ENCODE data around the gene CDK6. TPM values are rescaled to one million over a fixed set of nuclear protein-coding genes. Genes with fewer than 3 reads are reported as not detected.

CDK6 gene
- total and polyA plus RNA-seq, 10 of the 15 experiments (the other 5 are each of a cell fraction or from before 2014, with no cell fraction given): 8.0 to 118 (median 45.8) TPM

- no peak overlapping the region for H2AFZ ChIP-seq (ENCODE audit: control insufficient read depth, low read depth, low read length)
- WGBS (ENCODE audit: insufficient coverage, insufficient replicate concordance, low lambda C conversion rate, missing lambda C conversion rate): 98% methylated on average over 3 of the region's 3 CpGs
- H3K36me3 ChIP-seq (ENCODE audit: control insufficient read depth in 2 of 2, insufficient read depth in 2 of 2, low read length in 1 of 2): peaks cover 6 to 13% of the 10 kb centered on the region in 2 experiments; a peak in 3 of 4 replicates
- FAIRE-seq: no peak
- H3K4me3 ChIP-seq: no peak overlapping the region
- no peaks in the 10 kb centered on the region for H3K9me3 ChIP-seq (replicated peaks; ENCODE audit: control insufficient read depth, insufficient read depth, low read length)
- ChIA-PET SMC1A (ENCODE audit: uncharacterized antibody, unreplicated experiment) (interaction anchor here (0.6 to 1.0 kb wide), 3 partner anchors 11 to 275 kb away, joined by 3 to 4 read pairs (median 3); no protein-coding TSS in a partner anchor), RAD21 (ENCODE audit: unreplicated experiment) (no interaction called here), POLR2A (no interaction called here), CTCF (interaction anchor here (0.8 to 5.2 kb wide), 3 partner anchors 7 to 241 kb away, joined by 3 to 30 read pairs (median 5); no protein-coding TSS in a partner anchor)
- H3K9ac ChIP-seq (ENCODE audit: control insufficient read depth, insufficient read depth, low read length): no peak overlapping the region
- H3K27me3 ChIP-seq (replicated peaks in 1 of 2; ENCODE audit: control insufficient read depth in 2 of 2, insufficient read depth in 2 of 2, low read length in 1 of 2): no peaks in the 10 kb centered on the region
- no peak overlapping the region for H3K4me2 ChIP-seq (ENCODE audit: control insufficient read depth, insufficient read depth)
- BruUV-seq (replicated peaks): no TSS peak
- H3K4me1 ChIP-seq (ENCODE audit: control insufficient read depth, insufficient read depth, low read length): no peaks in the 10 kb centered on the region
- in situ Hi-C loops (cut with MboI): no loop called here
- ATAC-seq: no peak
- no peak for DNase-seq (ENCODE audit: low read depth, low spot score)
- no peak overlapping the region for H3K27ac ChIP-seq (ENCODE audit: control insufficient read depth, insufficient read depth)
- TF ChIP-seq GABPA (IDR thresholded peaks at IDR 0.05; ENCODE audit: low read depth) (no peak), ZNF384 (IDR thresholded peaks at IDR 0.05; ENCODE audit: borderline replicate concordance, low read depth, low read length) (no peak), CHD2 (IDR thresholded peaks at IDR 0.05; ENCODE audit: borderline replicate concordance, low read depth, low read length) (no peak), REST (IDR thresholded peaks at IDR 0.05; ENCODE audit: low read depth, low read length) (no peak), KAT2A (conservative IDR thresholded peaks at IDR 0.05; ENCODE audit: control insufficient read depth, low read depth, low read length) (no peak), ZBTB11 (CRISPR knock-in tag; IDR thresholded peaks at IDR 0.05) (no peak), NFYA (IDR thresholded peaks at IDR 0.05; ENCODE audit: borderline replicate concordance, low read depth, low read length) (no peak), SREBF1 (IDR thresholded peaks at IDR 0.05; ENCODE audit: low read length) (no peak), SMAD5 (IDR thresholded peaks at IDR 0.05; ENCODE audit: low read depth) (no peak), BMI1 (IDR thresholded peaks at IDR 0.05; ENCODE audit: borderline replicate concordance) (no peak), ZNF217 (IDR thresholded peaks at IDR 0.05) (no peak), CTCF (IDR thresholded peaks at IDR 0.05 in 2 of 3, conservative IDR thresholded peaks at IDR 0.05 in 1 of 3; ENCODE audit: control insufficient read depth in 2 of 3, extremely low read depth in 1 of 3, insufficient read depth in 1 of 3, low read depth in 3 of 3, low read length in 3 of 3) (no peak), IRF4 (IDR thresholded peaks at IDR 0.05; ENCODE audit: low read depth, low read length) (no peak), RFX5 (IDR thresholded peaks at IDR 0.05; ENCODE audit: low read depth, low read length) (no peak)
- intact Hi-C loops (cut with micrococcal nuclease; ENCODE audit: unreplicated experiment): no loop called here
- no peaks in the 10 kb centered on the region for H4K20me1 ChIP-seq (ENCODE audit: control insufficient read depth, insufficient read depth)
- no peaks in the 10 kb centered on the region for H3K79me2 ChIP-seq (ENCODE audit: control insufficient read depth, insufficient read depth, low read length)
Measured at GRCh38 chr7:92613720-92614119, 222.7 kb downstream of the CDK6 start.

Data from GM12878 (cell line).